Choroid plexus epithelial cell (primary cell): ENCODE data around the gene NUCKS1.

Source experiments
- DNase-seq: peaks from one replicate; pipeline ENCODE4 v3.0.0-alpha.2; 2010; ENCODE audit warnings: low read depth
- H3K4me3 ChIP-seq: 2 replicates; pipeline ENCODE4 v1.5.1; 2011; ENCODE audit warnings: low read depth, mild to moderate bottlenecking, control low read depth, low read length, moderate library complexity
- CTCF ChIP-seq: conservative IDR thresholded peaks from 2 replicates; pipeline ENCODE4 v1.5.1; 2011; ENCODE audit warnings: low read depth, mild to moderate bottlenecking, control low read depth, inconsistent platforms, low read length, moderate library complexity

The NUCKS1 gene

DNA sequence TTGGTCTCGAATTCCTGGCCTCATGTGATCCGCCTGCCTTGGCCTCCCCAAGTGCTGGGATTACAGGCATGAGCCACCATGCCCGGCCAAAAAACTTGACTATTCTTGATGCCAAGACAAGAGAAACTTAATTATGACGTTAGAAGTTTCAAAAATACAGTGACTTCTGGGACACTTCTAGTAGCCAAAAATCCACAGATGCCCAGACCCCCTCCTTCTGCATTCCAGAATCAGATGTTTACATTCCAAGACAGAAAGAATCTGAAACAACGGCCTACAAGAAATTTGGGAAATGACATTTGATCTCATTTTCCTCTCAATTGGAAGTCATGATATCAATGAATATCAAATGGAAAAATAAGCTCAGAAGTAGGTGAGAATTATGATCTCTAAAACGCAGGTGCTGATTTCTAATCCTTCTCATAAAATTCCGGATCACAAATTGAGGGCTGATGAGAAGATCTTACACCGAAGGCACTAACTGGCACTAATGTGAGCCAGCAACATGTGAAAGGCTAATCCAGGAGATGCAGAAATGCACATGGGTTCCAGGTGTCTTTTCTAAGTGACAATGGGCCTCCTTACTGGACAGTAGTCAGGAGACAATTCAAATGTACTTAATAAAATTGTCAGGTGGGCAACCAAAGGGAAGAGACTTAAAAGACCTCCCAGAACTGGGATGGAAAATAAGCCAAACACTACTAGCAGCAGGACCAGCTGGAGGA, 19.8 kb upstream of the NUCKS1 start:
- H3K4me3 ChIP-seq = no peak overlapping the region
- TF ChIP-seq CTCF = no peak
- DNase-seq = no peak

DNA sequence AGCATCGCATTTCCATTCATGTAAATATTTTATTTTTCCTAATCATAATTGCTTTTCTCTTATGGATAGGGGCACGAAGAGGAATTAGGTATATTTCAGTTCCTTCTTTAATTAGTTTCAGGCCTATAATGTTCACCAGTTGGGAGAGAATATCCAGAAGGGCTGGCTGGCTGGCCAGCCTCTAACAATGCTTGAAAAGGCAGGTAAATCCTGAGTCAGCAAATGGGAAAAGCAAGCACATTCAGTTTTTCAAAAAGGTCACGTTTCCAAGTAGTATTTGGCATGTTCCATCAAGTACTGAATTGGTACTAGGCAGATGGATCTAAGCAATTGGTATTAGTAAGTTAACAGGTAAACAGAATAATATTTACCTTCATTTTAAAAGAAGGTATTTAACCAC, 17.3 kb upstream of the NUCKS1 start:
- DNase-seq = no peak
- TF ChIP-seq CTCF = no peak
- no peak overlapping the region for H3K4me3 ChIP-seq

DNA sequence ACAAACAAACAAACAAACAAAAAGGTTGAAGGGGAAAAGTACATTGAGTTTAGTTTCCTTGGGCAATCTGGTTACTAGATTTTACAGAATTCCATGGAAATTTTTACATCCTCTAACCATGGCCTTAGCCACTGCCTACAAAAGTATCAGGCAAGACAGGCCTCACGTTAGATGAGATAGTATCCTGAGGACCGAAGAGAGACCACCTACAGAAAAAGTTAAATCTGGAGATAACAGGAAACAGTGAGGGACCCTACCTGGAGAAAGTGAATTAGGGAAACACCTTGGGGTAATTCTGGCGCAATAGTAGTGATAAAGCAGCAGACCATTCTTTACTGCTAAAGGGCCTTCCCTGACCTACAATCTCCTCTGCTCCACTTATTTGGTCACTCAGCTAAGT, 16.6 kb upstream of the NUCKS1 start:
- no peak overlapping the region for H3K4me3 ChIP-seq
- no peak for DNase-seq
- TF ChIP-seq CTCF = no peak

DNA sequence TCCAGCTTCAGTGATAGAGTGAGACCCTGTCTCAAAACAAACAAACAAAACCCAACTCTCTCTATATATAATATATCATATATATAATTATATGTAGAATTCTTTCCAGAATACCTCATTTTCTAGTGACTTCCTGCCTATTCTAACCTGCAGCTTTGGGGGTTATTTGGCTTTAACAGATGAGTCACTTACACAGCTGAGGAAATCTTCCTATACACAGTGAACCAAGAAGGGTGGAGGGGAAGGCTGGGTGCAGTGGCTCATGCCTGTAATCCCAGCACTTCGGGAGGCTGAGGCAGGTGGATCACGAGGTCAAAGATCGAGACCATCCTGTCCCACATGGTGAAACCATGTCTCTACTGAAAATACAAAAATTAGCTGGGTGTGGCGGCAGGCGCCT, 16.1 kb upstream of the NUCKS1 start:
- DNase-seq = peak; percentile 60
- TF ChIP-seq CTCF = no peak
- no peak overlapping the region for H3K4me3 ChIP-seq

DNA sequence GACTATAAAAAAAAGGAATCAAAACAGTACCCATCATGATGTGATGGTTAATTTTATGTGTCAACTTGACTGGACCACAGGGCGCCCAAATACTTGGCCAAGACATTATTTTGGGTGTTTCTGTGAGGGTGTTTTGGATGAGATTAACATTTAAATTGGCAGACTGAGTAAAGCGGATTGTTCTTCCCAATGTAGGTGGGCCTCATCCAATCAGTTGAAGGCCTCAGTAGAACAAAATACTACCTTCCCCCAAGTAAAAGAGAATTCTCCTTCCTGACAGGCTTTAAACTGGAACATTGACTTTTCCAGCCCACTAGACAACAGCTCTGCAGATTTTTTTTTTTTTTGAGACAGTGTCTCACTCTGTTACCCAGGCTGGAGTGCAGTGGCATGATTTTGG, 14.6 kb upstream of the NUCKS1 start:
- no peak for TF ChIP-seq CTCF
- no peak overlapping the region for H3K4me3 ChIP-seq
- DNase-seq = no peak

- no peak for DNase-seq
- TF ChIP-seq CTCF = no peak
- no peak overlapping the region for H3K4me3 ChIP-seq
These were observed 14.0 kb upstream of the NUCKS1 start for GRCh38 chr1:205763980-205764379.

- no peak overlapping the region for H3K4me3 ChIP-seq
- no peak for DNase-seq
- no peak for TF ChIP-seq CTCF
These were observed 10.6 kb upstream of the NUCKS1 start for GRCh38 chr1:205760606-205761005.
